Vagina (tissue), 2 donors: ENCODE measurements around the gene ZNF592. TPM values are rescaled to one million over a fixed set of nuclear protein-coding genes. Genes with fewer than 3 reads are reported as not detected.

Source experiments
- DNase-seq, 2 donors: peaks; one replicate each; pipeline ENCODE4 v3.0.0-alpha.2; 2017; ENCODE audit errors: extremely low spot score in 2 of 2
- H3K27ac ChIP-seq: fragments of 200-600 bp; sonication (generic); one replicate; pipeline ENCODE4 v1.5.1; 2019
- H3K27me3 ChIP-seq: fragments of 200-600 bp; sonication (generic); one replicate; pipeline ENCODE4 v1.5.1; 2019
- H3K36me3 ChIP-seq, 2 donors: fragments of 200-600 bp; sonication (generic); one replicate each; pipeline ENCODE4 v1.5.1; 2017 to 2019
- H3K4me1 ChIP-seq: fragments of 200-600 bp; sonication (generic); one replicate; pipeline ENCODE4 v1.5.1; 2019
- H3K4me3 ChIP-seq, 2 donors: fragments of 200-600 bp; sonication (generic); 1 replicate in 1 of 2; 2 replicates in 1 of 2; pipeline ENCODE4 v1.5.1; 2016 to 2019
- H3K9me3 ChIP-seq: fragments of 200-600 bp; sonication (generic); one replicate; pipeline ENCODE4 v1.5.1; 2019
- CTCF ChIP-seq, 3 experiments: fragments of 450-650 bp in 2 of 3; fragments of 200-600 bp in 1 of 3; sonication (generic) in 1 of 3; IDR thresholded peaks; one replicate each; pipeline ENCODE4 v1.5.1; 2017 to 2019; ENCODE audit warnings: antibody characterized with exemption in 3 of 3, mild to moderate bottlenecking in 2 of 3, moderate library complexity in 2 of 3
- POLR2A ChIP-seq, 2 donors: fragments of 450-650 bp; IDR thresholded peaks; one replicate each; pipeline ENCODE4 v1.6.1; 2017; ENCODE audit warnings: antibody characterized with exemption in 2 of 2, mild to moderate bottlenecking in 2 of 2, moderate library complexity in 2 of 2
- POLR2AphosphoS5 ChIP-seq, 2 donors: sonication (generic); formaldehyde crosslinking; IDR thresholded peaks; one replicate each; pipeline ENCODE4 v1.9.0; 2017; ENCODE audit warnings: antibody characterized with exemption in 2 of 2, mild to moderate bottlenecking in 2 of 2, low read depth in 1 of 2; ENCODE audit not compliant: insufficient read depth in 1 of 2
- intact Hi-C: fragments of 100-400 bp; cut with DNase I; formaldehyde crosslinking; loops from one replicate; pipeline ENCODE4 v1.15.1; 2023
- total RNA-seq: library from RNA; depleted of rRNA; stranded (reverse); fragments of >200 nt; gene quantifications from one replicate; pipeline ENCODE4 v1.2.3, GENCODE V29; 2016

Gene ZNF592
- total RNA-seq, 1 donor from 2014 or later, result 21.6 TPM

DNA sequence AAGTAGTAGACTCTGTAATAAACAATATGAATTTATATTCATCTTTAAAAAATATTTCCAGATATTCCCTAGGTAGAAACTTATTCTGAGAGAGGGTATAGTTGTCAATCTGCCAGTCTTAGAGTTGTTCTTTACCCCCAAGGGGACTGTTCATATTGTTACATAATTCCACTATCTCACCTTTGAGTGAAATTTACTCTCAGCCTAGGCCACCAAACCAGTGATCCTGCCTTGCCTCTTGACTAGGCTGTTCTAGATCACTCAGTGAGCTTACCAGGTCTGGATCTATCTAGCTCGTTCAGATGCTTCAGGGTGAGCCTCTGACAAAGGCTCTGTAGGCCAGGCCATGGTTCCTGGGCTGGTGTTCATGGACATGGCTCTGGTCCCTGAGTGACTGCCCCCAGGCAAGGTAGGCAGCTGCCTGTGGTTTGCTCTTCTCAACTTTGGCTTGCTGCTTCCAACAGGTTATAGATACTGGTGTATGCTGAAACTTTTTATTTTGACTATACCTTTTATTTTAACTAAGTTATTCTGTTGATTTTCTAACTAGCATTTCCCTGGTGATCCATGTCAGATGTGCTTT is 27.6 kb downstream of the ZNF592 start:
- no peaks in the 10 kb centered on the region for H3K27me3 ChIP-seq
- TF ChIP-seq POLR2A (IDR thresholded peaks at IDR 0.05), result no peak
- no peak for TF ChIP-seq CTCF (IDR thresholded peaks at IDR 0.05)
- no peak for TF ChIP-seq POLR2AphosphoS5 (IDR thresholded peaks at IDR 0.05; ENCODE audit: insufficient read depth in 1 of 2, low read depth in 1 of 2)
- H3K4me3 ChIP-seq, result no peak overlapping the region
- peaks cover 21% of the 10 kb centered on the region for H3K4me1 ChIP-seq
- peaks cover 0 to 10% of the 10 kb centered on the region in 2 donors for H3K36me3 ChIP-seq
- intact Hi-C loops, result no loop called here
- H3K27ac ChIP-seq, result no peak overlapping the region
- H3K9me3 ChIP-seq, result no peaks in the 10 kb centered on the region
- DNase-seq, result no peak

- H3K27me3 ChIP-seq, result no peaks in the 10 kb centered on the region
- intact Hi-C loops, result loop anchor here (2.0 kb wide), 1 partner anchor 51 kb away; no protein-coding TSS in a partner anchor
- no peaks in the 10 kb centered on the region for H3K9me3 ChIP-seq
- peaks cover 11% of the 10 kb centered on the region for H3K4me1 ChIP-seq
- H3K4me3 ChIP-seq, result no peak overlapping the region
- peaks cover 0 to 18% of the 10 kb centered on the region in 2 donors for H3K36me3 ChIP-seq
- H3K27ac ChIP-seq, result no peak overlapping the region
- no peak for DNase-seq
- no peak for TF ChIP-seq POLR2AphosphoS5 (IDR thresholded peaks at IDR 0.05; ENCODE audit: insufficient read depth in 1 of 2, low read depth in 1 of 2)
- TF ChIP-seq POLR2A (IDR thresholded peaks at IDR 0.05), result no peak
- TF ChIP-seq CTCF (IDR thresholded peaks at IDR 0.05), result no peak
Measured at GRCh38 chr15:84778194-84778593, 29.8 kb downstream of the ZNF592 start.

DNA sequence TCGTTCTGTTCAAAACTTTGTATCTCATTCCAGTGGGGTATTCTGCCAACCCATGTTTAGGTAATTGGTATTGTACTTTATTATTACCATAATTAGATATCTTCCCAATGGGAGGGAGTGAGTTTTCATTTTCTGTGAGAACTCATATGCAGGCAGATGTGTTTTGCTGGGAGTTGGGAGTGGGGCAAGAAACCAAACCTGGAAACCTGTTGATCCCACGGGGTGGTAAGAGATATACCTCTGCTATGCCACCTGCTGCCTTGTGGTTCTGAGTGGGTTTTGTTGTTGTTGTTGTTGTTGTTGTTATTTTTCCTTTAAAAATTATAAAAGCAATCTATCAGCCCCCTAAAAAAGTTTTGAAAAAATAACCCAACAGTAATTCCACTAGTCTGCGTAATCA is 32.1 kb downstream of the ZNF592 start:
- intact Hi-C loops, result no loop called here
- TF ChIP-seq POLR2A (IDR thresholded peaks at IDR 0.05) (no peak), POLR2AphosphoS5 (IDR thresholded peaks at IDR 0.05; ENCODE audit: insufficient read depth in 1 of 2, low read depth in 1 of 2) (no peak), CTCF (IDR thresholded peaks at IDR 0.05) (no peak)
- Histone ChIP-seq H3K27me3 (no peaks in the 10 kb centered on the region), H3K4me3 (no peak overlapping the region), H3K27ac (no peak overlapping the region), H3K36me3 (peaks cover 0 to 36% of the 10 kb centered on the region in 2 donors), H3K4me1 (peaks cover 7% of the 10 kb centered on the region), H3K9me3 (no peaks in the 10 kb centered on the region)
- DNase-seq, result no peak

- H3K4me1 ChIP-seq, result peaks cover 4% of the 10 kb centered on the region
- intact Hi-C loops, result no loop called here
- no peak overlapping the region for H3K4me3 ChIP-seq
- H3K27me3 ChIP-seq, result no peaks in the 10 kb centered on the region
- DNase-seq, result no peak
- no peaks in the 10 kb centered on the region for H3K9me3 ChIP-seq
- TF ChIP-seq CTCF (IDR thresholded peaks at IDR 0.05) (no peak), POLR2AphosphoS5 (IDR thresholded peaks at IDR 0.05; ENCODE audit: insufficient read depth in 1 of 2, low read depth in 1 of 2) (no peak), POLR2A (IDR thresholded peaks at IDR 0.05) (no peak)
- H3K36me3 ChIP-seq, result peaks cover 0 to 37% of the 10 kb centered on the region in 2 donors
- no peak overlapping the region for H3K27ac ChIP-seq
Measured at GRCh38 chr15:84781495-84781894, 33.1 kb downstream of the ZNF592 start.

GRCh38 chr15:84782346-84782745 is 34.0 kb downstream of the ZNF592 start:
- Histone ChIP-seq H3K4me3 (no peak overlapping the region), H3K36me3 (peaks cover 0 to 37% of the 10 kb centered on the region in 2 donors), H3K27me3 (no peaks in the 10 kb centered on the region), H3K4me1 (peaks cover 9% of the 10 kb centered on the region), H3K27ac (no peak overlapping the region), H3K9me3 (no peaks in the 10 kb centered on the region)
- no peak for DNase-seq
- TF ChIP-seq POLR2A (IDR thresholded peaks at IDR 0.05), result no peak
- TF ChIP-seq CTCF (IDR thresholded peaks at IDR 0.05), result no peak
- no peak for TF ChIP-seq POLR2AphosphoS5 (IDR thresholded peaks at IDR 0.05; ENCODE audit: insufficient read depth in 1 of 2, low read depth in 1 of 2)
- intact Hi-C loops, result no loop called here
